GM23338 (cell line): ENCODE measurements around the gene RPS13.

Experiments
- CREB1 ChIP-seq: fragments of 250-450 bp; sonication (Bioruptor Pico); IDR thresholded peaks from 2 replicates; pipeline ENCODE4 v1.5.0; 2020; ENCODE audit warnings: low read depth, mild to moderate bottlenecking, moderate library complexity
- CTCF ChIP-seq, 2 experiments: fragments of 200-600 bp in 1 of 2; sonication (generic) in 1 of 2; conservative IDR thresholded peaks; 2 replicates each; pipeline versions ENCODE4 v1.5.1 to v1.6.1; 2016 to 2017; ENCODE audit warnings: antibody characterized with exemption in 2 of 2, low read depth in 2 of 2, mild to moderate bottlenecking in 2 of 2, moderate library complexity in 1 of 2
- ETS1 ChIP-seq: IDR thresholded peaks from 2 replicates; pipeline ENCODE4 v1.6.1; 2016; ENCODE audit warnings: antibody characterized with exemption
- EZH2 ChIP-seq: fragments of 200-600 bp; sonication (generic); IDR thresholded peaks from one replicate; pipeline ENCODE4 v1.8.0; 2017; ENCODE audit warnings: antibody characterized with exemption, mild to moderate bottlenecking, low read depth; ENCODE audit not compliant: unreplicated experiment
- EZH2phosphoT487 ChIP-seq: fragments of 200-600 bp; sonication (generic); IDR thresholded peaks from one replicate; pipeline ENCODE4 v1.8.1; 2018; ENCODE audit warnings: antibody characterized with exemption; ENCODE audit not compliant: unreplicated experiment
- NANOG ChIP-seq: IDR thresholded peaks from 2 replicates; pipeline ENCODE4 v1.6.1; 2016; ENCODE audit warnings: antibody characterized with exemption, borderline replicate concordance
- POLR2AphosphoS5 ChIP-seq: IDR thresholded peaks from 2 replicates; pipeline ENCODE4 v1.6.1; 2016; ENCODE audit warnings: antibody characterized with exemption, low read depth
- REST ChIP-seq: IDR thresholded peaks from one replicate; pipeline ENCODE4 v1.6.1; 2018; ENCODE audit warnings: antibody characterized with exemption; ENCODE audit not compliant: unreplicated experiment
- STAT1 ChIP-seq: IDR thresholded peaks from one replicate; pipeline ENCODE4 v1.6.1; 2016; ENCODE audit warnings: antibody characterized with exemption; ENCODE audit not compliant: unreplicated experiment
- ZNF114 ChIP-seq: fragments of 250-450 bp; sonication (Bioruptor Pico); IDR thresholded peaks from 2 replicates; pipeline ENCODE4 v1.5.0; 2020; ENCODE audit warnings: mild to moderate bottlenecking, moderate library complexity

GRCh38 chr11:17098658-17099057 is 21.2 kb upstream of the RPS13 start:
- TF ChIP-seq EZH2 (no peak), CTCF (conservative IDR thresholded peaks at IDR 0.05; ENCODE audit: low read depth in 2 of 2) (no peak), POLR2AphosphoS5 (no peak), ZNF114 (CRISPR knock-in tag) (no peak), STAT1 (no peak), EZH2phosphoT487 (no peak), NANOG (no peak), CREB1 (CRISPR knock-in tag) (no peak), ETS1 (no peak), REST (no peak)
